Measurements from ENCODE around the gene RPS24. TPM values are rescaled to one million over a fixed set of nuclear protein-coding genes. Genes with fewer than 3 reads are reported as not detected.
A peak's percentile ranks its signal among the peaks of the same experiment; 100 is the strongest.

Gene RPS24
- total RNA-seq, 1 donor from 2014 or later: 1,414 TPM

DNA sequence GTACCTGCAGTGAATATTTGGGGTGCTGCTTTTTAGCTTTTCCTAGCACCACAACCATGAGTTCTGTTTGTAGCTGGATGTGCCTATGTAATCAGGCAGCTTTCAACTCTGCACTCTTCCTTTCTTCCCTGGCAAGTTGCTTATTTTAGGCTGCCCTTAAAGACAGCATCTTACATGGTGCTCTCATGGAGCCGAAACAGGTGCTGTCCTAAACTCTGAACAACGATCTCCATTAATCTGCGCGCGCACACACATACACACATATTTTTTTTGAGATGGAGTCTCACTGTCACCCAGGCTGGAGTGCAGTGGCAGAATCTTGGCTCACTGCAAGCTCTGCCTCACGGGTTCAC, 9.1 kb downstream of the RPS24 start:
- Mint-ChIP-seq H3K27ac (peak overlapping the region; percentile 77), H3K36me3 (peaks cover 17% of the 10 kb centered on the region), H3K4me1 (peaks cover 49% of the 10 kb centered on the region)

DNA sequence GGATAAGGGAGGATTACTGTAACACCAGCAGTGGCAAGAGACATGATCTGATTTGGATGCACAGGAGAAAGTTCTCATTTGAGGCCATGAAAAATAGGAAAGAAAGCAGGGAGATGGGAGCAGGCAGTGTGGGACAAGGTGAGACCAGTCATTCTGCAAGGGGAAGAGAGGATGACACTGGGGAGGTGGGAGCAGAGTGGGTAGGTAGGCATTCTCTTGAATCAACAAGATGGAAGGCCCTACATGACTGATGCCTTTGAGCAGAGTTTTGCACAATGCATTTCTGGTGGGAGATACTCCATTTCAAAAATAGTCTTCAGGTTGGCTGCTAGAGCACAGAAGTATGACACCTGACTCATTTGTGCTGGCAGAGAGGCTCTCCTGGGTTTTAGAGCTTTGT, 10.5 kb downstream of the RPS24 start:
- H3K27me3 Mint-ChIP-seq (ENCODE audit: low read depth): no peaks in the 10 kb centered on the region
- DNase-seq (ENCODE audit: low spot score in 2 of 2, unreplicated experiment in 2 of 2): no peak
- no peaks in the 10 kb centered on the region for H3K9me3 Mint-ChIP-seq
- peaks cover 46% of the 10 kb centered on the region for H3K4me1 Mint-ChIP-seq
- H3K4me3 Mint-ChIP-seq: no peak overlapping the region
- H3K27ac Mint-ChIP-seq: peak overlapping the region; percentile 67
- peaks cover 10% of the 10 kb centered on the region for H3K36me3 Mint-ChIP-seq
- TF ChIP-seq, protein P1, sequence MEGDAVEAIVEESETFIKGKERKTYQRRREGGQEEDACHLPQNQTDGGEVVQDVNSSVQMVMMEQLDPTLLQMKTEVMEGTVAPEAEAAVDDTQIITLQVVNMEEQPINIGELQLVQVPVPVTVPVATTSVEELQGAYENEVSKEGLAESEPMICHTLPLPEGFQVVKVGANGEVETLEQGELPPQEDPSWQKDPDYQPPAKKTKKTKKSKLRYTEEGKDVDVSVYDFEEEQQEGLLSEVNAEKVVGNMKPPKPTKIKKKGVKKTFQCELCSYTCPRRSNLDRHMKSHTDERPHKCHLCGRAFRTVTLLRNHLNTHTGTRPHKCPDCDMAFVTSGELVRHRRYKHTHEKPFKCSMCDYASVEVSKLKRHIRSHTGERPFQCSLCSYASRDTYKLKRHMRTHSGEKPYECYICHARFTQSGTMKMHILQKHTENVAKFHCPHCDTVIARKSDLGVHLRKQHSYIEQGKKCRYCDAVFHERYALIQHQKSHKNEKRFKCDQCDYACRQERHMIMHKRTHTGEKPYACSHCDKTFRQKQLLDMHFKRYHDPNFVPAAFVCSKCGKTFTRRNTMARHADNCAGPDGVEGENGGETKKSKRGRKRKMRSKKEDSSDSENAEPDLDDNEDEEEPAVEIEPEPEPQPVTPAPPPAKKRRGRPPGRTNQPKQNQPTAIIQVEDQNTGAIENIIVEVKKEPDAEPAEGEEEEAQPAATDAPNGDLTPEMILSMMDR (IDR thresholded peaks at IDR 0.05; ENCODE audit: unreplicated experiment): no peak

More for the DNA sequence above, 9.1 kb downstream of the RPS24 start:
- Mint-ChIP-seq H3K27me3 (ENCODE audit: low read depth) (no peaks in the 10 kb centered on the region), H3K9me3 (no peaks in the 10 kb centered on the region), H3K4me3 (no peak overlapping the region)
- TF ChIP-seq, protein P1 (IDR thresholded peaks at IDR 0.05; ENCODE audit: unreplicated experiment): no peak
- no peak for DNase-seq (ENCODE audit: low spot score in 2 of 2, unreplicated experiment in 2 of 2)

DNA sequence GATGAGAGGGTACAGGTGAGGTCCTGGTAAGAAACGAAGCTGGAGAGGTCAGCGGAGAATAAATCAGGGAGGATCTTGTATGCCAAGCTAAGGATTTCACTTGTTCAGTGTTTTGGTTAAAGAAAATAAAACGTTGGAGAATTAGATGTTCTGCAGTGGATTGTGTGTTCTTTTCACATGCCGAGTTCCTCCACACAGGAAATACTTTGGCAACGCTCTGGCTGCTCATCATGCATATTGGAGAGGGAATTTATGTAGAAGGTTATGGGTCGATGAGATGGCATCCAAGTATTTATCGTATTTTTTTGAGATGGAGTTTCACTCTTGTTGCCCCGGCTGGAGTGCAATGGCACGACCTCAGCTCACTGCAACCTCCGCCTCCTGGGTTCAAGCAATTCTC, 11.0 kb downstream of the RPS24 start:
- no peak for DNase-seq (ENCODE audit: low spot score in 2 of 2, unreplicated experiment in 2 of 2)
- no peak overlapping the region for H3K4me3 Mint-ChIP-seq
- H3K27ac Mint-ChIP-seq: peak overlapping the region; percentile 58
- peaks cover 42% of the 10 kb centered on the region for H3K4me1 Mint-ChIP-seq
- no peaks in the 10 kb centered on the region for H3K27me3 Mint-ChIP-seq (ENCODE audit: low read depth)
- H3K9me3 Mint-ChIP-seq: no peaks in the 10 kb centered on the region
- peaks cover 7% of the 10 kb centered on the region for H3K36me3 Mint-ChIP-seq
- TF ChIP-seq, protein P1 (IDR thresholded peaks at IDR 0.05; ENCODE audit: unreplicated experiment): no peak

DNA sequence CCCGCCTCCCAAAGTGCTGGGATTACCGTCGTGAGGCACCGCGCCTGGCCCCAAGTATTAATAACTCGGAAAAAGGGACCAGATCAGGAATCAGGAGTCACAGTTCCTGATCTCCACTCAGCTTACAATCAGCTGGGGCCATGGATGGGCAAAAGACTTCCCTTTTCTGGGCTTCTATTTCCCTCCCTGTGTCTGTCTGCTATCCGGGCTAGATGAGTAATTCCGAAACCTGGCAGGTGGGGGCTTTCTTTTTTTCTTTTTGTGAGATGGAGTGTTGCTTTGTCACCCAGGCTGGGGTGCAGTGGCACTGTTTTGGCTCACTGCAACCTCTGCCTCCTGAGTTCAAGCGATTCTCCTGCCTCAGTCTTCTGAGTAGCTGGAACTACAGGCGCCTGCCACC, 11.6 kb downstream of the RPS24 start:
- H3K4me1 Mint-ChIP-seq: peaks cover 40% of the 10 kb centered on the region
- peaks cover 4% of the 10 kb centered on the region for H3K36me3 Mint-ChIP-seq
- H3K27me3 Mint-ChIP-seq (ENCODE audit: low read depth): no peaks in the 10 kb centered on the region
- TF ChIP-seq, protein P1 (IDR thresholded peaks at IDR 0.05; ENCODE audit: unreplicated experiment): no peak
- DNase-seq (ENCODE audit: low spot score in 2 of 2, unreplicated experiment in 2 of 2): no peak
- H3K9me3 Mint-ChIP-seq: no peaks in the 10 kb centered on the region
- H3K4me3 Mint-ChIP-seq: no peak overlapping the region
- no peak overlapping the region for H3K27ac Mint-ChIP-seq

DNA sequence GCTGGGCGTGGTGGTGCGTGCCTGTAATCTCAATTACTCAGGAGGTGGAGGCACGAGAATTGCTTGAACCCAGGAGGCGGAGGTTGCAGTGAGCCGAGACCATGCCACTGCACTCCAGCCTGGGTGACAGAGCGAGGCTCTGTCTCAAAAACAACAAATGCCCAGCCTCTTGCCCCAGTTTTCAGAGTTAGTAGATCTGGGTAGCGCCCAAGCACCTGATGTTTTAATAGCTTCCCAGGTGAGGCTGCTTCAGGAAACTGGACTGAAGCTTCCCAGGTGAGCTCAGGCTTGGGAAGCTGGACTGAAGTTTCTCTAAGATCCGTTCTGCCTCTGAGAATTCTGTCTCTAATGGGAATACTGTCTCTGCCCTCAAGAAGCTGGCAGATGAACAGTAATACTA, 12.2 kb downstream of the RPS24 start:
- TF ChIP-seq, protein P1 (IDR thresholded peaks at IDR 0.05; ENCODE audit: unreplicated experiment): no peak
- H3K27ac Mint-ChIP-seq: no peak overlapping the region
- DNase-seq (ENCODE audit: low spot score in 2 of 2, unreplicated experiment in 2 of 2): no peak
- H3K4me1 Mint-ChIP-seq: peaks cover 37% of the 10 kb centered on the region
- peaks cover 4% of the 10 kb centered on the region for H3K36me3 Mint-ChIP-seq
- no peaks in the 10 kb centered on the region for H3K9me3 Mint-ChIP-seq
- H3K4me3 Mint-ChIP-seq: no peak overlapping the region
- no peaks in the 10 kb centered on the region for H3K27me3 Mint-ChIP-seq (ENCODE audit: low read depth)

DNA sequence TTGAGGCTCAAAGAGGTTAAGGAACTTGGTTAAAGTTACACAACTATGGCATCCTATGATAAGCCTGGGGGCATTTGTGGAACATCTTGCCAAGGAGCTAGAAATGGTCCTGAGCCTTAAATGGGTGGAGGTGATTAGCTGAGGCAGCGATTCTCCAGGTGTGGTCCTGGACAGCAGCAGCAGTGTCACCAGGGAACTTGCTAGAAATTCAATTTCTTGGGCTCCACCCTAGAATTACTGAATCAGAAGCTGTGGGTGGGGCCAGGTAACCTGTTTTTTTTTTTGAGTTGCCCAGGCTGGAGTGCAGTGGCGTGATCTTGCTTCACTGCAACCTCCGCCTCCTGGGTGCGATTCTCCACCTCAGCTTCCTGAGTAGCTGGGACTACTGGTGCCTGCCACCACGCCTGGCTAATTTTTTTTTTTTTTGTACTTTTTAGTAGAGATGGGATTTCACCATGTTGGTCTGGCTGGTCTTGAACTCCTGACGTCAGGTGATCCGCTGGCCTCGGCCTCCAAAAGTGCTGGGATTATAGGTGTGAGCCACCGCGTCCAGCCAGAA, 13.1 kb downstream of the RPS24 start:
- no peak overlapping the region for H3K27ac Mint-ChIP-seq
- no peaks in the 10 kb centered on the region for H3K9me3 Mint-ChIP-seq
- TF ChIP-seq, protein P1 (IDR thresholded peaks at IDR 0.05; ENCODE audit: unreplicated experiment): no peak
- H3K27me3 Mint-ChIP-seq (ENCODE audit: low read depth): no peaks in the 10 kb centered on the region
- H3K36me3 Mint-ChIP-seq: peaks cover 4% of the 10 kb centered on the region
- H3K4me1 Mint-ChIP-seq: peaks cover 29% of the 10 kb centered on the region
- H3K4me3 Mint-ChIP-seq: no peak overlapping the region
- DNase-seq (ENCODE audit: low spot score in 2 of 2, unreplicated experiment in 2 of 2): no peak
